ENCODE measurements around the gene ASPN.

ASPN gene

GRCh38 chr9:92408747-92409478 lies 73.4 kb downstream of the ASPN start:
- no peak for DNase-seq (ENCODE audit: low read depth)

- no peak for DNase-seq (ENCODE audit: low read depth)
These were observed 74.5 kb downstream of the ASPN start for GRCh38 chr9:92407818-92408217.

- DNase-seq (ENCODE audit: low read depth): peak; percentile 4
These were observed 75.8 kb downstream of the ASPN start for GRCh38 chr9:92406477-92406876.
